NCI-H146 treated with DMSO at 0.1 percent for 48 hours (cell line): ENCODE measurements around the gene TCAF1.
"Not testable (repeated sequence)": the region's sequence is repeated elsewhere in the genome, so short reads cannot be mapped to it uniquely, and the experiment has no call there.

Source experiments
- DNase-seq: peaks from one replicate; lab custom pipeline; 2025; ENCODE audit not compliant: unreplicated experiment; lab: John Stamatoyannopoulos, UW

Gene TCAF1

GRCh38 chr7:143902332-143902899 lies 440 bp upstream of the TCAF1 start:
- no peak for DNase-seq

- DNase-seq, result peak; percentile 11
Measured at GRCh38 chr7:143901332-143901667, 676 bp downstream of the TCAF1 start.

GRCh38 chr7:143900230-143900766 lies 1.7 kb downstream of the TCAF1 start:
- DNase-seq, result no peak

- DNase-seq, result no peak
Measured at GRCh38 chr7:143898810-143899209, 3.2 kb downstream of the TCAF1 start.

DNA sequence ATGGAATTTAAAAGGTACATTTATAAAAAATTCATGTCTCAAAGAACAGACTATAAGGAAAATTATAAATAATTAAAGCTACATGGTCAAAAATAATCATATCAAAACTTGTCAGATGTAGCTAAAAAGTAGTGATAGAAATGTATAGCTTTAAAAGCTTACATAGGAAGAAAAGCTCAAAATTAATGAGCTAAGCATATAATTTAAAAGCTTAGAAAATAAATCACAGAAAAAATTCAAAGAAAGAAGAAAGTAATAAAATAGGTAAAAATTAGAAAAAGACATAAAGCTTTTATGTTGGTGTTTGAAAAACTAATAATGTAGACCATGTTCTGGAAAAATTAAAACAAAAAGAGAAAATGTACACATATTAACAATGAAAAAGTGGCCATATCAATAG lies 5.3 kb downstream of the TCAF1 start:
- DNase-seq, result no peak

- DNase-seq, result no peak
Measured at GRCh38 chr7:143892527-143893300, 9.3 kb downstream of the TCAF1 start.

DNA sequence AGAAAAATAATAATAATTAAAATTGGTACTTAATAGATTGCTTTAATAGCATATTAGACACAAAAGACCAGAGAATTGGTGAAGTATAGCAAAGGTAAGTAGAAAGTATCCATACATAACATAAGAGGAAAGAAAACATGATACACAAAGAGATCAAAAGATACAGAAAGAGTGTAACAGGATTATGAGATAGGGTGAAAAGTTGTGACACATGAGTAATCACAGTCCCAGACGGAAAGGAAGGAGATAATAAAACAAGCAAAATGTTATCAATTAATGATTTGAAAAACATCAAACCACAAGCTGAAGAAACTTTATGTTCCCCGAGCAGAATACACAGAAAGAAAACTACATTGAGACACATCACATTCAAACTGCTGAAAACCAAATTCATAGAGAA lies 10.5 kb downstream of the TCAF1 start:
- no peak for DNase-seq

- DNase-seq, result no peak
Measured at GRCh38 chr7:143890558-143890957, 11.4 kb downstream of the TCAF1 start.

DNA sequence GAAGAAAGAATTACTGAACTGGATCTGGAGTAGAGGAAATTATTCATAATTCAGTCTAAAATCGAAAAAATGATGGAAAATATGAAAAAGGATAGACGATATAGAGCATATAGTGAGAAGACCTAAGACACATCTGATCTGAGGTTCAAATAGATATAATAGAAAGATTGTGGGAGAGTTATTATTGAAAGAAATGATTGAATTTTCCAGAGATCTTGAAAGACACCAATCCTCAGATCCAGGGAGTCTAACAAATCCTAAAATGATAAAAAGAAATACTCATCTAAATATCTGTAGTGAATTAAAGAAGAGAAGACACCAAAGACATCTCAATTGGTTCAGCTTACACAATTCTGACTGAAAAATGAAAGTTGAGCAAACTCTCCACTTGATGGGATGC lies 12.9 kb downstream of the TCAF1 start:
- no peak for DNase-seq

DNA sequence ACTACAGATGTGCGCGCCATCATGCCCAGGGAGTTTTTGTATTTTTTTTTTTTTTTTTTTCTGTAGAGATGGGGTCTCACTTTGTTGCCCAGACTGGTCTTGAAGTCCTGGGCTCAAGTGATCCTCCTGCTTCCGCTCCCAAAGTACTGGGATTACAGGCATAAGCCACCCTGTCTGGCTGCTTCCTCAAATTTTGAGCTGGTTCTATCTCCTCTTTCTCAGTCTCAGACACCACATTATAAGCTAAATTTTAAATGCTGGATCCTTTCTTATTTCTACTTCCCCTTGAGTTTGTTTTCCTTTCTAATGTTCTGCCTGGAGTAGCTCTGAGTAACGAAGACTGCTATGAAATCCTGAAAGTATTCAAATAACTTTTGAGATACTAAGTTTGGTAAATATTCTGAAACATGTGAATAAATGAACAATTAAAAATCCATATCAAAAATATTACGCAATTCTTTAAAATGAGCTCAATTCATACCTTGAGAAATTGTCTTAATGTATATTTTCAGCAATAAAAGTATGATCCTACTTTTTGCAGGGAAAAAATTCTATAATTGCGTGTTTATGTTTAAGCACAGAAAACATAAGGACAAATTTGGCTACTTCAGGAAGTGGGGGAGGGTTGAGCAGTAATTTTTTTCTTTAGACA lies 15.0 kb downstream of the TCAF1 start:
- DNase-seq, result no peak

DNA sequence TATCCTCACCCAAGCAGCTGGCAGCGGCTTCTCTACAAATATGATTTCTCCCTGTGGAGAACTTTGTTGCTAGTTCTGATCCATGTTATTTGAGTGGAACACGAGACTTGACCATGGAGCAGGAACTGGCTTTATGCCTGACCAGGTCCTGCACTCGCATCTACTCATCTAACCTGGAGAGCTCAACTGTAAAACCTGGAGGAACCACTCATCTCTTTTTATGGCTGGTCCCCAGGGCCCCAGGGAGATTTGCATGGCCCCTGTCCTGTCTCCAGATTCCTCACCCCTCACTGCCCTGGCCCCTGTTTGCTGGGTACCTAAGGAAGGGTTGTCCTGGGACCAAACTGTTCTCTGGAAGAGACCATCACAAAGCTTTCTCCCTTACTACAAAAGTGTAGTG lies 16.0 kb downstream of the TCAF1 start:
- no peak for DNase-seq

DNA sequence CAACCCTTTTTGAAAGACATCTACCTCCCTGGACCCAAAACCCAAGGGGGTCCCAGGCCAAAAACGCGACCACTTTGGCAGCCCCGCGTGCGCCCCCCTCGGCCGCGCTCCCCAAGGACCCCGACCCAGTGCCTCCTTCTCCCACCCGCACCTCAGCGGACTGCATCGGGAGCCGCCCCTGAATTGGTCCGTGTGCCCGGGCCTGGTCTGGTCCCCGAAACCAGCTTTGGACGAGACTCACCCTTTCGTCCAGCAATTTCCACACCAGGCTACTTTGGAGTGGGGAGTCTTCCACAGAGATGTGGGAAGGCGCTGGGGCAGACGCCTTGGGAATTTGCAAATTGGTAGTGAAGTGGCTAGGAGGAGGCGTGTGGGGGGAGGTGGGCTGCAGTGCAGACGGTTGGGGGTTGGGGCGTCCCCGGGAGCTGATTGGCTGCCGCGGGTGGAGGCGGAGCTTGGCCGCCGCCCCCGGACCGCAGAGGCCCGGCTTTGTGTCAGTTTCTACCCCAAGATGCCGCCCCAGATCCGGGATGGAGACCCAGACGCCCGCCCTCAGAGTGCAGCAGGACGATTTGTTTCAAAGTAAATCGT lies 16.9 kb downstream of the TCAF1 start:
- no peak for DNase-seq

DNA sequence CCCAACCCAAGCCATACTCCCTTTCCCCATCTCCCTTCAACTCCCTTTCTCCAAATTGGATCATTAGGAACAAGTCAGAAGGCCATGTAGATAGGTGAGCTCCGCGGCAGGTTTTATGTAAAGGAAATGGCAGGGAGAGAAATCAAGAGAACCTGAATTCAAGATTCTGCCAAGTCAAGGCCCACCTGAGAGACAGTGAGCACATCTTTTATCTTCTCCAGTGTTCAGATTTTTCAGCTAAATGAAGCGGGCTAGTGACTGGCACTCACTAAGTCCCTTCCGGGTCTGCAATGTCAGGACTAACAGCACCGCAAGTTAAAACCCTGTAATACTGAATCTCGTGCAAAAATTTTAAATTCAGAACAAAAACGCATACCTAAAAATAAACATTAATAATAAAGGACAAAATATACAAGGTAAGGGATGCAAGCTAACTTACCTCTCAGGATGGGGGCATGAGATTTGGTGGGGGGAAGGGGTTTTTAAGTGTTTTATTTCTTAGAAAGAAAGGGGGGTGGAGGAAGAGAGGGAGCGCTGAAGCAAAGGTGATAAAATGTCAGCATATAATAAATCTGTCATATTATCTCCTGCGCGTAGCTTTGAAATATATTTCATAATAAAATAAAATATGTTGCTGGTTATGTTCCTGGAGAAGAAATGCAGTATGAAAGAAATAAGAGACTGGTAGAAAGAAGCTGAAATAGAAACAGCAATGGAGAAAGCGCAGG lies 17.6 kb downstream of the TCAF1 start:
- DNase-seq, result no peak

GRCh38 chr7:143882604-143883078 lies 19.3 kb downstream of the TCAF1 start:
- peak; percentile 59 for DNase-seq

GRCh38 chr7:143882020-143882603 lies 19.9 kb downstream of the TCAF1 start:
- peak; percentile 23 for DNase-seq

- no peak for DNase-seq
Measured at GRCh38 chr7:143878884-143879283, 23.1 kb downstream of the TCAF1 start.

- no peak for DNase-seq
Measured at GRCh38 chr7:143877098-143877497, 24.9 kb downstream of the TCAF1 start.

DNA sequence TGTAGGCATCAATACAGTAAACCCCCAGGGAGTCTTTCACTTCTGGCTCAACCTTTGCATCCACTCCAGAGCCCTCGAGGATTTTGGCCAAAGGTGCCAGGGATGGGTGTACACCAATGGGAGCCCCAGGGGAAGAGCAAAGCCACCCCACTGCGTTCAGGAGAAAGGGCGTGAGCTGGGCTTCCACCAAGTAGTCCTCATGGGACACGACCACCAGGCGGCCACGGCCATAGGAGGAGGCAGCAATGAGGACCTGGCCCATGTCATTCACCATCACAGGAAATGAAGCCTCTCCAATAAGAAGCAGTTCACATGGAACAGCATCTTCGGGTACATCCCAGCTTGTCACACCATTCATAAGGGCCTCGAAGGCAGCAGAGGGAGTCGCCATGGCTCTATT lies 25.8 kb downstream of the TCAF1 start:
- DNase-seq, result no peak

DNA sequence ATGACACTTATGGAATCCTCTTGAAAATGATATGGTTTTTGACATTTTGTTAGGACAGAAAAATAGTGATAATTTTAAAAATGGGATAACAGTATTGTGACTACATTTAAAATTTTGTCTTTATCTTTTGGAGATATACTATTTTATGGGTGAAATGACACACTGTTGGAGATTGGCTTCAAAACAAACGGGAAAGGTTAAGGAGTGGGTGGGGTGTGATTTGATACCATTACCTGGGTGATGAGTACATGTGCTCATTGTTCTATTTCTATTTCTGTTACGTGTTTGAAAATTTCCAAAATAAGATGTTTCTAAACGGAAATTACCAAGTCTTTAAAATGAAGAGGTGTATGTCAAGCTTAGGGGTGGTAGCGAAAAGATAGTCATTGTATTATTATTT lies 28.7 kb downstream of the TCAF1 start:
- not testable (repeated sequence) for DNase-seq

GRCh38 chr7:143871534-143871933 lies 30.4 kb downstream of the TCAF1 start:
- not testable (repeated sequence) for DNase-seq

DNA sequence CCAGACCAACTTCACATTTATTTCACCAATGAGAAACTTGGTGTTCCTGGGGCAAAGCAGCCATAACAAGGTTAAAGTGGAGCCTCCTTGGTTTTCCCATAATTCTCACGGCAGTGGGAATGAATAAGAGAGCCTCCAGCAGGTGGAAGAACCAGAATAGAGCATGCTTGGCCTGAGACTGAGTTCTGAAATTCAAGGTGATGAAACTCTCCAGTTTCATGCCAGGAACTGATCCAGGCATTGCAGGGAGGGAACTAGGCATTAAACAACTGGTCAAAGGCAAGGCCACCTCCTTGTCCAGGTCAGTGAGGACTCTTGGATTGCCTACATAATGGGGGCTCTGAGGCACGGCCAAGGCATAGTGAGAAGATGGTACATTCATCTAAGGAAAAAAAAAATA lies 44.0 kb downstream of the TCAF1 start:
- not testable (repeated sequence) for DNase-seq
